Measurements from ENCODE around the gene NOPCHAP1. TPM values are rescaled to one million over a fixed set of nuclear protein-coding genes. Genes with fewer than 3 reads are reported as not detected.
"Not testable (repeated sequence)": the region's sequence is repeated elsewhere in the genome, so short reads cannot be mapped to it uniquely, and the experiment has no call there.

NOPCHAP1 gene, protein sequence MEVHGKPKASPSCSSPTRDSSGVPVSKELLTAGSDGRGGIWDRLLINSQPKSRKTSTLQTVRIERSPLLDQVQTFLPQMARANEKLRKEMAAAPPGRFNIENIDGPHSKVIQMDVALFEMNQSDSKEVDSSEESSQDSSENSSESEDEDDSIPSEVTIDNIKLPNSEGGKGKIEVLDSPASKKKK
- total RNA-seq, result 4.5 and 13.5 TPM in 2 replicates

GRCh38 chr12:104986022-104986941 is at the start of gene NOPCHAP1:
Gene NOPCHAP1 (plus strand): TSS chr12:104986316. CDS start chr12:104986353, 37 bp downstream.
- DNase-seq (ENCODE audit: low read depth), result peak; percentile 69

DNA sequence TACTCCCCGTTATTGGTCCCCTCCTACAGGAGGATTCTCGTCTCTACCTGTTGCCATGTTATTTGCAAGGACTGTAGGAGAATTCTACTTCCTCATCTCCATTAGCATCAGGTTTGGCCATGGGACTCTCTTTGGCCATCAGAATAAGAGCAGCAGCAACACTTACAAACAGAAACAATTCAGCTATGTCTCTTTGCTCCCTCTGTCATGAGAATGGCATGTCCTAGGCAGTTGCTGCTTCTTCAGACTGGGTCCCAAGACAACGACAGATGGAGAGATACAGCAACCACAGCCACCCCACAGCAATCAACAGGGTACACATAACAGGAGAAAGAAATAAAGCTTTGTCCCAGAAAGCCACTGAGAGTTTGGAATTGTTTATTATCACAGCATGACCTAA is 47.7 kb upstream of the NOPCHAP1 start:
- DNase-seq (ENCODE audit: low read depth), result no peak

GRCh38 chr12:104939089-104939488 is 47.0 kb upstream of the NOPCHAP1 start:
- DNase-seq (ENCODE audit: low read depth), result no peak

GRCh38 chr12:104941454-104941853 is 44.7 kb upstream of the NOPCHAP1 start:
- no peak for DNase-seq (ENCODE audit: low read depth)

- no peak for DNase-seq (ENCODE audit: low read depth)
Measured at GRCh38 chr12:104942075-104942474, 44.0 kb upstream of the NOPCHAP1 start.

- not testable (repeated sequence) for DNase-seq (ENCODE audit: low read depth)
Measured at GRCh38 chr12:104943401-104943800, 42.7 kb upstream of the NOPCHAP1 start.

GRCh38 chr12:104944252-104944651 is 41.9 kb upstream of the NOPCHAP1 start:
- DNase-seq (ENCODE audit: low read depth), result no peak

DNA sequence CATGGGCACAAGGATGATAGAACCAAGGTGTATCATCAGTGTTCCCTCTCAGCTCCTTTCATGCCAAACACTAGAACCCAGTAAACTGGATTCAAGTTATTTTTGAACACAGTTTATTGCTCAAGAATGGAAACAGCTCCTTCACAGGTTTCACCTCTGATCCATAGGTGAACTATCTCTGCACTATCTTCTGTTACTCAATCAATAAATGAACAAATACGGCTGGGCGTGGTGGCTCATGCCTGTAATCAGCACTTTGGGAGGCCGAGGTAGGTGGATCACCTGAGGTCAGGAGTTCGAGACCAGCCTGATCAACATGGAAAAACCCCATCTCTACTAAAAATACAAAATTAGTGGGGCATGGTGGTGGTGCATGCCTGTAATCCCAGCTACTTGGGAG is 37.4 kb upstream of the NOPCHAP1 start:
- DNase-seq (ENCODE audit: low read depth), result not testable (repeated sequence)

DNA sequence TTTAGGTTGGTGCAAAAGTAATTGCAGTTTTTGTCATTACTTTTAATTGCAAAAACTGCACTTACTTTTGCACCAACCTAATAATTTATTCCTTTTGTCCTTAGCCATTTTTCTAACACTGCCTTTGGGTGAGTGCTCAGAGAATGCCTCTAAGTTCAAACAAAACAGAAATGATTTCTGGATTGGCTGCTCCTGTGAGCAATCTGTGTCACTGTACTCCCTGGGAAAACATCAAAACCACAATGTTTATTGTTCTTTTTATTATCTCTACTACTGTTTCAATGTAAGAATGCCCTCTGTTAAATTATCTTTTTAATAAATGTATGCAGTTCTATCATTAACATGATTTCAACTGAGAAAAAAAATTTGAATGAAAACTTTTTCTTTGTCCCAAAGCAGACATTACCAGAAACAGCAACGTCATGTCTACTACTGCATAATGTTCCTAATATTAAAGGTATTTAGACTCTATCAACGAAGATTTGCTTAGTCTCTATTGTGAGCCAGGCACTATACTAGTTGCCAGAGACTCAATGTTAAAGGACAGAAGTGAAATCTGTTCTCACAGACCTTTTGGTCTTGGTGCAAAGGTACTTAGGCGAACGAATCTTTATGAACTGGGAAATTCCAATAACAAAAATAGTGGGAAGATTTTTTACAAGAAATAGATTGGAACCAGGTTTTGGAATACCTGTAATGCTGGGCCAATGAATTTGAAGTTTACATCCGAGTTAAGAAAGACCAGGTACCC is 34.2 kb upstream of the NOPCHAP1 start:
- peak; percentile 54 for DNase-seq (ENCODE audit: low read depth)

GRCh38 chr12:104952816-104953215 is 33.3 kb upstream of the NOPCHAP1 start:
- peak; percentile 91 for DNase-seq (ENCODE audit: low read depth)

DNA sequence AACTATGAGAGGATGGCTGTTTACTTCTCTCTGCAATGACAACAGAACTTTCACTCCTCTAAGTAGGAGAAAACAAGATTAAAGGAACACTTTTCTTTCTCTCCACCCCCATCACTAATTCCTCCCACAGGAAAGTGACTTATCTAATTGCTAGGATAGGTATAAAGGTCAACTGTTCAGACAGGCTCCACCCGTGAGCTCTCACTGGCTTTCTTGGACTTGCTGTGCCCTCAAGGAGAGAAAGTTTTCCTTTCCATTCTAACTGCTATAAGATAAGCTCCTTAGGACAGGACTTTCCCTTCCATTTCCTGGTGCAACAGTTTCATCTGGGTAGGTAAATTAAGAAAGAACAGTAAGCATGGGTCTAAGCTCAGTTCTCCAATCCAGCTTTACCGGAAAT is 32.8 kb upstream of the NOPCHAP1 start:
- DNase-seq (ENCODE audit: low read depth), result peak; percentile 71

- no peak for DNase-seq (ENCODE audit: low read depth)
Measured at GRCh38 chr12:104955703-104956102, 30.4 kb upstream of the NOPCHAP1 start.

- no peak for DNase-seq (ENCODE audit: low read depth)
Measured at GRCh38 chr12:104956870-104957718, 29.0 kb upstream of the NOPCHAP1 start.

DNA sequence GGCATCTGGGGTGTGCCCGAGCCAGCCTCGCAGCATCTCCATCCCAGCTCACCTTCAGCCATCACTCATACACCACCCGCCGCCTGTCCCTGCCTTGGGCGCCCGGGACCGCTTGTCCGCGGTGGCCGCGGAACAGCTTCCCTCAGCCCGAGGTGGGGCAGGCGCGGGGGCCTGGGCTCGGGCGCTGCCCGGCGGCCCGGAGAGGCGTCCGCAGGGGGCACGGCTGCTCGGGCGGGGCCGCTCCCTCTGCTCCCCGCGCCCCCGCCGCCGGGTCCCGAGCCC is 28.5 kb upstream of the NOPCHAP1 start:
- DNase-seq (ENCODE audit: low read depth), result no peak

- DNase-seq (ENCODE audit: low read depth), result peak; percentile 93
Measured at GRCh38 chr12:104958001-104958804, 27.9 kb upstream of the NOPCHAP1 start, which contains the start of gene SLC41A2. Gene SLC41A2 (minus strand): TSS chr12:104958290. CDS start chr12:104928527, 29,763 bp downstream.

DNA sequence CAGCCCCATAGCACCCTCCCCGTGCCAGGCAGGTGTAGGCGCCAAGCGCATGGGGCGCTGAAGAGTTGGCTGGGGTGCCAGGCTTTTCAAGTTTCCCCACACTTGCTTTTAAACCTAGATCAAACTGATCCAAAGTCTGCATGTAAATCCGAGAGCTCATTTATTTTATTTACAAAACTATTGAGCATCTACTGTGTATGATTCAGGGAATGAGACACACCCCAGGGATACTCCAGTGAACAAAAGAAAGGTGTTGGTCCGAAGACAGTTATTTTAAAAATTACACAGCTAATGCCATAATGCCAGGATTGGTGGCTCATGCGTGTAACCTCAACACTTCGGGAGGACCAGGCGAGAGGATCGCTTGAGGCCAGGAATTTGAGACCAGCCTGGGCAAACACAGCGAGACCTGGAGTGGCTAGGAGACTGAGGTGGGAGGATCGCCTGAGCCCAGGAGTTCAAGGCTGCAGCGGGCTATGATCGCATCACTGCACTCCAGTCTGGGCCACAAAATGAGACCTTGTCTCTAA is 27.2 kb upstream of the NOPCHAP1 start:
- DNase-seq (ENCODE audit: low read depth), result peak; percentile 66

- peak; percentile 28 for DNase-seq (ENCODE audit: low read depth)
Measured at GRCh38 chr12:104959335-104959841, 26.7 kb upstream of the NOPCHAP1 start.

DNA sequence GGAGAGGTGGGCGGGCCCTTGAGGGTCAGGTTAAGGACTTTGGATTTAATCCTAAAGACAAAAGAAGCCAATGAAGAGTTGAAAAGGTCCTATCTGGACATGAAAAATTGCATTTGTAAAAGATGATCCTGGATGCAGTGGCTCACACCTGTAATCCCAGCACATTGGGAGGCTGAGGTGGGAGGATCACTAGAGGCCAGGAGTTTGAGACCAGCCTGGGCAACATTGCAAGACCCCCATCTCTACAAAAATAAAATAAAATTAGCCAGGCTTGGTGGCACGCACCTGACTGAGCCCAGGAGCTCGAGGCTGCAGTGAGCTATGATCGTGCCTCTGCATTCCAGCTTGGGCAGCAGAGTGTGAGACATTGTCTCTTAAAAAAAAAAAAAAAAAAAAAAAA is 25.7 kb upstream of the NOPCHAP1 start:
- no peak for DNase-seq (ENCODE audit: low read depth)

- DNase-seq (ENCODE audit: low read depth), result no peak
Measured at GRCh38 chr12:104963757-104964156, 22.4 kb upstream of the NOPCHAP1 start.

Data from renal cortical epithelial cell (primary cell).